DMS 273 (cell line): Measurements from ENCODE around the gene PTPRN2.

Source experiments
- DNase-seq: peaks from one replicate; lab custom pipeline; 2025; ENCODE audit not compliant: unreplicated experiment; lab: John Stamatoyannopoulos, UW

Gene PTPRN2

GRCh38 chr7:157544980-157545680 is 1042.5 kb downstream of the PTPRN2 start:
- no peak for DNase-seq

DNA sequence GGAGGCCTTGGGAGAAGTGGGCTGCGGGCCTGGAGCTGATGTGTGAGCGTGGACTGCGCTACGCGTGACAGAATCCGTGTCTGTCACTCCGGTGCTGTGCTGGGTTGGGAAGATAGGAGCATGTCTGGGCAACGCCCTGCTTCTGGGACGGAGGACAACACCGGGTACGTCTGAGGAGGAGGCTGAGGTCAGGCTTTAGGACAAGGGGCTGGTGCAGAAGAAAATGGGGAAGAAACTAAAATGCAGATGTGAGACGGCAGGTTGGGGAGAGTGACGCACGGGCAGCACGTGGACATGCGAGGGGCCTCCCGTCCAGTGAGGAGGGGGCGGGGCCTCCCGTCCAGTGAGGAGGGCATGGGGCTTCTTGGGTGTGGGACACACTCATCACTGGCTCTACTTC is 1043.4 kb downstream of the PTPRN2 start:
- no peak for DNase-seq

DNA sequence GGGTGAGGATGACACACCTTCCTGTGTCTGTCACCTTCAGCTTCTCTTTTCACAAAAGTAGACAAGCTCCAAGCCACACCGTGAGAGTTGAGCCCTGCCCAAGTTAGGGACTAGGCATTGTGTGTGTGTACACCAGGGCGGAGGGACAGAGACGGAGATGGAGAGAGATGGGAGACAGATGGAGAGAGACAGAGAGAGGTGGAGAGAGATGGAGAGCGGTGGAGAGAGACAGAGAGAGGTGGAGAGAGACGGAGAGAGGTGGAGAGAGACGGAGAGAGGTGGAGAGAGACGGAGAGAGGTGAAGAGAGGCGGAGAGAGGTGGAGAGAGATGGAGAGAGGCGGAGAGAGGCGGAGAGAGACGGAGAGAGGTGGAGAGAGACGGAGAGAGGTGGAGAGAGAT is 1043.8 kb downstream of the PTPRN2 start:
- DNase-seq = no peak

DNA sequence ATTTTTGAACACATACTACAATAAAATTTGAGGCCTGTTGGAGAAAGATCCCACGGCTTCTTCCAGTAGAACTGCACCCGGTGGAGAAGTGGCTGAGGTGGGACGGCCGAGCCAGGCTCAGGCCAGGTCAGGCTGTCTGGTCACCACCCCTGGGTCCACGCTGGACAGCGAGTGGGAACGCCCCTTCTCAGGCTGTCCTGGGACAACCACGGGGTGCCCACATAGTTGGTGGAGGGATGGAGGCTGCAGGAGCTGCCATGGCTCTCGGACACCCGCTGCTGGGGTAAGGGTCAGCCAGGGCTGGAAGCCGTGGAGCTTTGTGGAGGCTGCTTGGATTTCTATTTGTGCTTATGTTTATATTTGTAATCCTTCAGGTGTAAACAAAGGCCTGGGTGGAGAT is 1044.3 kb downstream of the PTPRN2 start:
- DNase-seq = no peak

DNA sequence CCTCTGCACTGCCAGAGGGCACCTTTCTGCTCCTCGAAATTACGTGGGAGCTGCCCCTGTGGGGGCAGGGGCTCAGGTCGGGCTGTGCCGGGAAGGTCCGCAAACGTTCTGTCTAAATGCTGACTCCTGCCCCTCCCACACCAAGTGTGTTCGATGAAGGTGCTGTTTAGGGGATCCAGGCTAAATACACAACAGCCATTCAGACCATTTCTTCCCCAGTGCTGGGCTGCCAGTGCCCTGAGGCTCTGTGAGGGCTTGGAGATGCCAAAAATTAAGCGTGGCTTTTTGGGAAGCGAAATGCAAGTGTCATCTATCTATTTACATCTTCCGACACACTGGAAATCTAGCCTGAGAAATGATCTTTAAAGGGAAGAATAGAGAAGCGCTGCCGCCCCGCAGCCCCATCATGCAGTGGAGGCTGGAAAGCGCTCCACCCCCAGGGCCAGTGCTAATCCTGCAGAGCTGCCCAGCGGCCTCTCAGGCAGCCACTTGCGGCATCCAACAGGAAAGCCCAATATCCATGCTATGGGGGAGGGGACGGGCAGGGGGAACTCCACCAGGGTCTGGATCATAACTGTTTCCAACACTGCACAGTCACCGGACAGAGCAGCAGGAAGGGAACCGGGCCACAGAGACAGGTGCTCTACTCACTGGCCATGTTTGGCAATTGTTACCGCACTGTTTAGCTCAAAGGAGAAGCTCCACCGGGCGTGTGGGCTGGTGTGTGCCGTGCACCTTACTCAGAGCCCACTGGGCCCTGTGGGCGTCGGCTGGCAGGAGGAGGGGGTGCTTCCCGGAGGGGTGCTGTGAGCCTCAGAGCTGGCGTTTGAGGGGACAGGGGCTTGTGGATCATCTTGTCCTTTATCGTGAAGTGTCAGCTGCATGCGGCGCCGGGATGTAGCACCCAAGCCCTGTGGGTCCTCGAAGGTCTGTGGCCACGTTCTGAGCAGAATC is 1045.3 kb downstream of the PTPRN2 start:
- no peak for DNase-seq

DNA sequence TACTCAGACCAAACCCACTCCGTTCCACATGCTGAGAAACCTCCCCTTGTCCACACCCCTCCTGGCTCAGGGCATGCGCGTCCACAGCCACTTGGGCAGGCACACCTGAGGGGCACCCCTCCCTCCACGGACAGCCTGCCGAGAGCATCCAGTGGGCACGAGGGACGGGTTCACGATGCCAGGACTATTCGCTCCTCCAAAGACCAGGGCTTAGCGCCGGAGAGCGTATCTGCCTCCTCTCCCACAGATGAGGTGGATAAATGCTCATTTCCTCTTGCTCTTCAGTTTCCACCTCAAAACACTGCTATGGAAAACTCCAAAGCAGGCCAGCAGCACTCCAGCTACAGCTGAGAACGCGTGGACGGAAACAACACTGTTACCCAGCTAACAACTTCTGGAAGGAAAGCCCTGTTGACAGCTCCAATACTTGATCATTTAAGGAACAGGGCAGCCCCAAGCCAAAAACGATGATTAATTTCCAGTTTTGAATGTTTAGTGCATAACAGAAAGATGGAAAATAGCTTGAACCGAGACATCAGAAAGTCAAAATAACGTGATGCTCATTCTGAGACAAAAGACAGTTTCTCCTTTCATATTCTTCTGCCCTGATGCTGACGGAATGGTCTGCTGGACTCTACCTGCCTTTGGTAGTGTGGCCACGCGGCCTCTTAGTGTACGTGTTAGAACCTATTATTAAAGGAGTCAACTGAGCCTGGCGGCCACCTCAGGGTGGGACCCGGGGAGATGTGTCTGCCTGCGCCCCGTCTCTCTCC is 1046.1 kb downstream of the PTPRN2 start:
- DNase-seq = no peak

DNA sequence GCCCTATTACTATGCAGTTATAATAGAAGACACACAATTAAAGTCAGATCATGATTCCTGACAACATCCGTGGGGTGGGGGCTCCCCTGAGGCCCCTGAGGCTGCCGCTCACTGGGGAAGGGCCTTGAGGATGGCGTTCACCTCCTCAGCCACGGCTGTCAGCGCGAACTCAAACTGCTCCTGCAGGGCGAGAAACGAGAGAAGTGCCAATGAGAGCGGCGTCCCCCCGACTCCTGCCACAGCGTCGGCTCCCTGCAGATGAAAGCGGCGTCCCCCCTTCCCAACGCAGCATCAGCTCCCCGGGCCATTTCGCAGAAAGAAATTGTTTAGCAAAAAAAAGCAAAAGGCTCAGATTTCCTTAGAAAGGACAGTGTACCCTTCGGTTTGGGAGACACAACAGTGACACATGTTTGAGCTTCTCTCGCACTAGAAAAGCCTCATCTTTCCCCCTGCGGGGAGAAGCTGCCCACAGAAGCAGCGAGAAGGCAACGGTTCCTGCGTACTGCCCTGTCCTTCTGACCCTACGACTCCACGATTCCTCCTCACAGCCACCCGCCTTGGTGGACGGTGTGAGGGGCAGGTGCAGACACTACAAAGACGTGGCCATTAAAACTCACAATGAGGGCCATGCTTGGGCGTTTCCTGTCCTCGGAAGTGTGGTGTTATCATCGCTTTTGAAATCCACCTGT is 1046.9 kb downstream of the PTPRN2 start:
- DNase-seq = no peak

DNA sequence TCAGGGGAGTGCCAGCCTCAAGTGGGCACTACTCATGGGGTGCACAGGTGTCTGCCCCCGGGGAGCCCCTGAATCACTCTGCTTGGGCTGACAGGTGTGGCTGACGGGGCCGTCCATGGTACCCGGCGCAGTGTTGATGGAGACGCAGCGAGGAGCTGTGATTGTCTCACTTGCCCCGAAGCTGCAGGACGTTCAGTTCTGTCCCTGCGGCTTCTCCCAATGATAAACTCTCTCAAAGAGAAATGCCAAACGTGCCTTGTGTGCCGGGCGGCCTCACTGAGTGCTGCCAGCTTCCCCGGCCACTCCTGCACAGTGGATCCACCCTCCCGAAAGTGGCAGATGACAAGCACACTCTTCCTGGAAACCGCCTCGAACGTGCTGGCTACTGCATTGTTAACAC is 1047.6 kb downstream of the PTPRN2 start:
- DNase-seq = no peak

DNA sequence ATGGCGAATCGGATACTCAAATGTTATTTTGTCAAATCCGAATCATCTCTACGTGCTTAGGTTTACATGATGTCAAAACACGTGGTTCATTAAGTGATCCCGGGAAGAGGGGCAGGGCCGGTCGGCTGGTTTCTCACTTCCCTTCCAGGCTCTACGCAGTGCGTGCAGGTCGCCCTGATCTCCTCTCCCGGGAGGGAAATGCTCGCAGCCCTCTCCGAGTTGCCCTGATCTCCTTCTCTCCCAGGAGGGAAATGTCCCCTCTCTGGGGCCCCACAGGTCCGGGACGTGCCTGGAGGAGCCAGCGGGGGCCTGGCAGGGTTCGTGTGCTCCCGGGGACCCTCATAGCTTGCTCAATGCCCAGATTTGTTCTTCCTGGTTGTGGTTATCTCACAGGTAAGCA is 1048.1 kb downstream of the PTPRN2 start:
- no peak for DNase-seq

- no peak for DNase-seq
Measured at GRCh38 chr7:157538735-157539134, 1048.9 kb downstream of the PTPRN2 start.

- DNase-seq = no peak
Measured at GRCh38 chr7:157538321-157538720, 1049.3 kb downstream of the PTPRN2 start.

- no peak for DNase-seq
Measured at GRCh38 chr7:157537056-157537455, 1050.6 kb downstream of the PTPRN2 start.

DNA sequence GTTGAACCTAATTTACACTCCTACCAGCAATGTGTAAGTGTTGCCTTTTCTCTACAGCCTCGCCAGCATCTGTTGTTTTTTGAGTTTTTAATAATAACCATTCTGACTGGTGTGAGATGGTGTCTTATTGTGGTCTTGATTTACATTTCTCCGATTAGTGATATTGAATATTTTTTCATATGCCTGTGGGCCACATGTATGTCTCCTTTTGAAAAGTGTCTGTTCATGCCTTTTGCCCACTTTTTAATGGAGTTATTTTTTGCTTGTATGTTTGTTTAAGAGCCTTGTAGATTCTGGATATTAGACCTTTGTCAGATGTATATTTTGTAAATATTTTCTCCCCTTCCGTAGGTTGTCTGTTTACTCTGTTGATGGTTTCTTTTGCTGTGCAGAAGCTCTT is 1055.6 kb downstream of the PTPRN2 start:
- DNase-seq = no peak

DNA sequence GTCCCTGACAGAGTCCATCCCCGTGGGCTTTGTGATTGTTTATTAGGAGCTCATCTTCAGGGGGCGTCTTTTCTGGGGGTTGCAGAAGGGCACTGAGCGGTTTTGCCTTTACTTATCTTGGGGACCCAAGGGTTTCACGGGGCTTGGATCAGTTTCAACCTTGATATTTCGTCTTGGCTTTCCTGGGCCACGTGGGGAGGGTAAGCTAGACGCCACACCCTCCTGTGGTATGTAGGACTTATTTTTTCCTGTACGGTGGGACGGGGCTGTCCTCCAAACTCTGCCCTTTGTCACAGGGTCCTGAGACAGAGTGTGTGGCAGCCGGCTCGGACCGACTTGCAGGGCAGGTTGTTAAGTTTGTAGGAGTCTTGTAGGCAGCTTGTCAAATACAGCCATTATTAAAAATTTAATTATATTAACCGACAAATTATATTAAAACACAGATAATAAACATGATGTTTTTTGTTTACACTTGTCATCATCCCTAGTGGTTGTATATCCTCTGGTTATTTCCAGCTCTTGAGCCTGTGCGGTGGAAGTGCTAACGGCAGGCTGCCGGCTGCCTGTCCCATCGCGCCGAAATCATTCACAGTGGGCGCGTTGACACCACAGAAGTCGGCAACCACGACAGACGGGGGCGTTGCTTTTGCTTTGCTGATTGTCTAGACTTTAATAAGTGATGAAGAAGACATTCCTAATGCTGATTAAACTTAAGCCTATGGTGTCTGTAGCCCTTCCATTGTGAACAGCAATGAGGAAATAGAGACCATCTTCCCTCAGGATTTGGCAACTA is 1057.7 kb downstream of the PTPRN2 start:
- DNase-seq = no peak

- no peak for DNase-seq
Measured at GRCh38 chr7:157528785-157529341, 1058.8 kb downstream of the PTPRN2 start.

GRCh38 chr7:157527686-157528085 is 1059.9 kb downstream of the PTPRN2 start:
- DNase-seq = no peak

DNA sequence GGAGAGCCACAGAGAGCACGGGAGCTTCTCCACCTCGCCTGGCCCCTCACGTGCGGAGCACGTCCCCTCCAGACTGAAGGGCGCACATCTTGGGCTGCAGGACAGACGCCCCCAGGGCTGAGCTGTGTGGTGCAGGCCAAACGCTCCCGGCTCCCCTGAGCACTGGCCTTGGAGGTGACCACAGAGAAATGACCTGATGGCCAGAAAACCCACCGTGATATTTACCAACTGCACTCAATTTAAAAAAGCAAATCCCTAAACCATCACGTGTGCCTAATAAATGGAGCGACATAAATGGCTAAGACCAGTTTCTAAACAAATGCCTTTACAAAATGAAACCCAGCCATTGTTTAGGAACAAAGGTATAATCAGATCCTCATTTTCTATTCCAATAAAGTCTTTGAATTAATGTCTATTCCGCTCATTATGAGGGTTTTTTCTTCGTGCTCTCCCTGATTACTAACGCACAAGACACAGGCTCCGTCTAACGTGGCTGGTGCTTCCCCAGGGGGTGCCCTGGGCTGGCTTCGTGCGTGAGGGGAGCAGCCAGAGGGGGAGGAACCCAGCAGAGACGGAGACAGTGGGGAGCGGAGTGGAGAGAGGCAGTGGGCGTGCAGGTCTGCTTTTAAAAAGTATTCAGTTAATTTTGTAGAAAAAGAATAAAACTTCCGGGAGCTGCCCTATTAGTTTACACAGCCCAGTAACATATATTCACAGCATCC is 1060.5 kb downstream of the PTPRN2 start:
- DNase-seq = no peak

DNA sequence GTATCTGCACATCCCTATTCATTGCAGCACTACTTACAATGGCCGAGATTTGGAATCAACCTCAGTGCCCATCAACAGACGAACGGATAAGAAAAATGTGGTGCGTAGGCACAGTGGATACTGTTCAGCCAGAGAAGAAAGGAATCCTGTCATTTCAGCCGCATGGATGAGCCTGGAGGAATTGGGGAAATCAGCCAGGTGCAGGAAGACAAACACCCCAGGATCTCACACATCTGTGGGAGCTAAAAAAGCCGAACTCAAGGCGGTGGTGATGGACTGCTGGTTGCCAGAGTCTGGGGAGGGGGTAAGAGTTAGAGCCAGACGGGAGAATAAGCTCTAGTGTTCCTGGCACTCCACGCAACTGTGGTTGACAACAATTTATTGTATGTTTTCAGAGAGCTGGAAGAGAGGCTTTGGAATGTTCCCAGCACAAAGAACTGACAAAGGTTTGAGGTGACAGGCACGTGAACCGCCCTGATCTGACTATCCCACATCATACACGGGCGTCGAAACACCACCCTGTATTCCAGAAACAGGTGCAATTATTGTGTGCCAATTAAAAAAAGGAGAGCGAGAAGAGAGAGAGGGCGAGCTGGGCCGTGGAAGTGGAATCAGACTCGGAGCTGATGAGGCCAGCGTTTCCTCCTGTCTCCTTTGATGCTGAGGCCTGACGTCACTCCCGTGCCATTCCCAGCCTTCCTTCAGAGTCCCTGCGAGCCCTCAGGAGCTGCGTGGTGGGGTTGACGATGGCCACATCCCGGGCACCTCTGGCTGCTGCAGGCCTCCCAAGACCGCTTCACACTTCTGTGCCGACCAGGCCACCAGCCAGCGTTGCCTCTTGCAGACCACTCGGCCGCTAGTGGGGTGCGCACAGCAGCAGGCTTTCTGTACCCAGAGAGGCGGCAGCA is 1061.4 kb downstream of the PTPRN2 start:
- no peak for DNase-seq
